Heart left ventricle (tissue), 16 donors: ENCODE results near the gene PRRX1. TPM values are rescaled to one million over a fixed set of nuclear protein-coding genes. Genes with fewer than 3 reads are reported as not detected.
A peak's percentile ranks its signal among the peaks of the same experiment; 100 is the strongest.

Experiments
- ATAC-seq, 4 donors: fragments of 200-7000 bp; cut with Tn5 transposase; one replicate each; pipeline ENCODE4 v1.9.1; 2020 to 2022; ENCODE audit warnings: moderate library complexity in 4 of 4, mild to moderate bottlenecking in 3 of 4, moderate number of reproducible peaks in 1 of 4
- DNase-seq, 5 donors: peaks; one replicate each; pipeline ENCODE4 v3.0.0-alpha.2; 2020
- H3K27ac ChIP-seq, 12 donors: fragments of 200-600 bp; sonication (generic) in 4 of 12; one replicate each; pipeline versions ENCODE4 v1.5.0 to v1.8.0; 2016 to 2022; ENCODE audit warnings: mild to moderate bottlenecking in 2 of 12
- H3K27me3 ChIP-seq, 9 donors: fragments of 200-600 bp; sonication (generic) in 2 of 9; one replicate each; pipeline versions ENCODE4 v1.5.1 to v1.8.0; 2016 to 2022; ENCODE audit warnings: mild to moderate bottlenecking in 3 of 9
- H3K36me3 ChIP-seq, 9 donors: fragments of 200-600 bp; sonication (generic) in 2 of 9; one replicate each; pipeline versions ENCODE4 v1.5.0 to v1.8.0; 2018 to 2022; ENCODE audit warnings: mild to moderate bottlenecking in 2 of 9
- H3K4me1 ChIP-seq, 12 donors: fragments of 200-600 bp; sonication (generic) in 4 of 12; one replicate each; pipeline versions ENCODE4 v1.5.0 to v1.8.0; 2016 to 2022; ENCODE audit warnings: mild to moderate bottlenecking in 3 of 12
- H3K4me3 ChIP-seq, 12 donors: fragments of 200-600 bp; sonication (generic) in 4 of 12; one replicate each; pipeline versions ENCODE4 v1.5.0 to v1.8.0; 2017 to 2022; ENCODE audit warnings: mild to moderate bottlenecking in 9 of 12, moderate library complexity in 4 of 12
- H3K9me3 ChIP-seq, 12 donors: fragments of 200-600 bp; sonication (generic) in 4 of 12; one replicate each; pipeline versions ENCODE4 v1.5.0 to v1.8.0; 2016 to 2022; ENCODE audit warnings: mild to moderate bottlenecking in 1 of 12
- CTCF ChIP-seq, 12 donors: fragments of 200-600 bp; sonication (generic) in 4 of 12; IDR thresholded peaks; one replicate each; pipeline versions ENCODE4 v1.5.0 to v1.8.0; 2018 to 2022; ENCODE audit warnings: antibody characterized with exemption in 12 of 12, mild to moderate bottlenecking in 5 of 12
- POLR2A ChIP-seq, 2 donors: fragments of 450-650 bp; IDR thresholded peaks; one replicate each; pipeline ENCODE4 v1.6.1; 2017; ENCODE audit warnings: antibody characterized with exemption in 2 of 2, mild to moderate bottlenecking in 2 of 2, moderate library complexity in 2 of 2
- WGBS, 4 donors: extraction: QIAGEN DNeasy Blood & Tissue Kit in 2 of 4; methylation state at CpG; one replicate each; pipeline versions ENCODE4 v1.1.5 to v1.1.7; 2013 to 2018; 5-methylcytosine and 5-hydroxymethylcytosine counted together
- intact Hi-C, 10 donors: fragments of 100-400 bp; cut with DNase I; formaldehyde crosslinking; loops; one replicate each; pipeline versions ENCODE4 v1.11.1 to v1.14.2; 2022
- polyA plus RNA-seq, 2 donors: library from polyadenylated mRNA; stranded (reverse); fragments of 200-250 nt; gene quantifications; one replicate each; pipeline ENCODE4 v1.2.3, GENCODE V29; 2013
- total RNA-seq, 9 donors: library from RNA; depleted of rRNA in 2 of 9; stranded (reverse); fragments of >200 nt in 2 of 9; fragmentation: NEBNext Ultra II Directional in 3 of 9; extraction: Animal tissue kit (Norgen Biotek cat#: 25700) in 3 of 9; gene quantifications; one replicate each; pipeline versions ENCODE4 v1.1.0 to v1.2.4, GENCODE V29; 2016 to 2023
- donor health status: ischemic (EF 13 %, LVEDD 7.1; RV severe dilation, severe dysfunction).
- donor health status: healthy with polysubstance abuse.
- donor health status: DM: no; HTN: yes; CAD: no.
- donor health status: DM: no; HTN: no; CAD: no.
- donor health status: ischemic (EF 25% LVEDD 6.9; RV normal size, moderate dysfunction).
- donor health status: ischemic (EF 25% LVEDD 5.7; RV mildly dilated, moderate dysfunction).
- donor health status: healthy.
- donor health status: DM: yes; HTN: yes; CAD: no.
- donor health status: ischemic (EF 35%, LVEDD 5.7; RV mildly dilated, moderate dysfunction).
- donor health status: nonischemic (EF 11% LVEDD 7.7; RV severe dilation, severe dysfunction).
- donor health status: DM: yes; HTN: yes; CAD: no.
- donor health status: PGD.
- donor health status: ischemic (EF 29% LVEDD 5.4; RV normal size, mild dysfunction).
- donor health status: nonischemic (EF 23%, LVEDD 6.1; RV moderate dilation, normal function).

PRRX1 gene
- total and polyA plus RNA-seq, 11 donors: 16.2 to 104 (median 52.3) TPM

GRCh38 chr1:170707117-170707516, 43.2 kb downstream of the PRRX1 start:
- no peak for ATAC-seq
- intact Hi-C loops: no loop called here
- Histone ChIP-seq H3K27ac (peak overlapping the region in 3 of 12 donors; percentile 50 to 65 (median 55)), H3K36me3 (peaks cover 0 to 4% (median 0%) of the 10 kb centered on the region in 9 donors), H3K4me1 (peaks cover 0 to 38% (median 6%) of the 10 kb centered on the region in 12 donors), H3K9me3 (peaks cover 0 to 11% (median 0%) of the 10 kb centered on the region in 12 donors), H3K27me3 (no peaks in the 10 kb centered on the region), H3K4me3 (no peak overlapping the region)
- TF ChIP-seq POLR2A (IDR thresholded peaks at IDR 0.05) (no peak), CTCF (IDR thresholded peaks at IDR 0.05) (no peak)
- no peak for DNase-seq

GRCh38 chr1:170707959-170708655, 44.2 kb downstream of the PRRX1 start:
- DNase-seq (no peak), ATAC-seq (peak; percentile 68 to 93 (median 86))
- H3K36me3 ChIP-seq: peaks cover 0 to 4% (median 0%) of the 10 kb centered on the region in 9 donors
- H3K9me3 ChIP-seq: peaks cover 0 to 13% (median 0%) of the 10 kb centered on the region in 12 donors
- WGBS, 4 donors: 44 to 68% (median 55%) methylated on average over 5 of the region's 5 CpGs
- peak overlapping the region in 11 of 12 donors; percentile 16 to 67 (median 50) for H3K27ac ChIP-seq
- no peaks in the 10 kb centered on the region for H3K27me3 ChIP-seq
- H3K4me3 ChIP-seq: no peak overlapping the region
- H3K4me1 ChIP-seq: peaks cover 0 to 31% (median 6%) of the 10 kb centered on the region in 12 donors
- TF ChIP-seq POLR2A (IDR thresholded peaks at IDR 0.05): no peak
- TF ChIP-seq CTCF (IDR thresholded peaks at IDR 0.05): no peak
- intact Hi-C loops: no loop called here

- H3K36me3 ChIP-seq: peaks cover 0 to 4% (median 0%) of the 10 kb centered on the region in 9 donors
- peak overlapping the region in 3 of 12 donors; percentile 4 to 50 (median 32) for H3K27ac ChIP-seq
- no peak for TF ChIP-seq CTCF (IDR thresholded peaks at IDR 0.05)
- no peak for TF ChIP-seq POLR2A (IDR thresholded peaks at IDR 0.05)
- H3K4me3 ChIP-seq: no peak overlapping the region
- no peaks in the 10 kb centered on the region for H3K27me3 ChIP-seq
- peaks cover 0 to 13% (median 0%) of the 10 kb centered on the region in 12 donors for H3K9me3 ChIP-seq
- H3K4me1 ChIP-seq: peaks cover 0 to 35% (median 8%) of the 10 kb centered on the region in 12 donors
- no peak for DNase-seq
- intact Hi-C loops: no loop called here
- ATAC-seq: peak in 1 of 4 donors; percentile 68
These were observed 47.8 kb downstream of the PRRX1 start for GRCh38 chr1:170711682-170712081.

- Histone ChIP-seq H3K4me3 (no peak overlapping the region), H3K36me3 (peaks cover 0 to 4% (median 0%) of the 10 kb centered on the region in 9 donors), H3K4me1 (peaks cover 0 to 34% (median 2%) of the 10 kb centered on the region in 12 donors), H3K9me3 (peaks cover 0 to 13% (median 0%) of the 10 kb centered on the region in 12 donors), H3K27ac (no peak overlapping the region), H3K27me3 (no peaks in the 10 kb centered on the region)
- intact Hi-C loops: no loop called here
- DNase-seq: no peak
- ATAC-seq: no peak
- TF ChIP-seq CTCF (IDR thresholded peaks at IDR 0.05): no peak
- no peak for TF ChIP-seq POLR2A (IDR thresholded peaks at IDR 0.05)
- 83 to 92% (median 89%) methylated on average over 5 of the region's 5 CpGs for WGBS, 4 donors
These were observed 50.2 kb downstream of the PRRX1 start for GRCh38 chr1:170714163-170714562.
